H1 (cell line): ENCODE data around the gene USP49.

ENCODE experiments used
- ATF2 ChIP-seq: IDR thresholded peaks from 2 replicates; pipeline ENCODE4 v1.6.1; 2012; ENCODE audit warnings: low read length, inconsistent platforms
- CHD2 ChIP-seq: IDR thresholded peaks from 2 replicates; pipeline ENCODE4 v1.6.1; 2012; ENCODE audit warnings: low read length, improper control_type of control experiment
- CTCF ChIP-seq, 3 experiments: IDR thresholded peaks; 1 replicate in 2 of 3; 2 replicates in 1 of 3; pipeline versions ENCODE4 v1.5.1 to v1.6.1; 2011; ENCODE audit warnings: low read length in 3 of 3, mild to moderate bottlenecking in 3 of 3, inconsistent platforms in 2 of 3, low read depth in 1 of 3, moderate library complexity in 1 of 3; ENCODE audit not compliant: insufficient read depth in 1 of 3; ENCODE audit errors: control extremely low read depth in 1 of 3
- RAD21 ChIP-seq, 2 experiments: IDR thresholded peaks in 1 of 2; conservative IDR thresholded peaks in 1 of 2; 2 replicates each; pipeline ENCODE4 v1.6.1; 2011; ENCODE audit warnings: low read depth in 2 of 2, low read length in 2 of 2, improper control_type of control experiment in 1 of 2, inconsistent platforms in 1 of 2, mild to moderate bottlenecking in 1 of 2, moderate library complexity in 1 of 2
- YY1 ChIP-seq: IDR thresholded peaks from 2 replicates; pipeline ENCODE4 v1.6.1; 2011; ENCODE audit warnings: low read depth, mild to moderate bottlenecking, low read length

GRCh38 chr6:41791984-41792383, 103.2 kb downstream of the USP49 start:
- no peak for TF ChIP-seq YY1
- TF ChIP-seq RAD21 (IDR thresholded peaks at IDR 0.05 in 1 of 2, conservative IDR thresholded peaks at IDR 0.05 in 1 of 2; ENCODE audit: low read depth in 2 of 2, low read length in 2 of 2): no peak
- no peak for TF ChIP-seq CTCF (IDR thresholded peaks at IDR 0.05; ENCODE audit: control extremely low read depth in 1 of 3, insufficient read depth in 1 of 3, low read depth in 1 of 3, low read length in 3 of 3)
- TF ChIP-seq CHD2: no peak
- TF ChIP-seq ATF2: no peak
